Colonic mucosa (tissue), 4 donors: ENCODE results near the gene ARFIP1. TPM values are rescaled to one million over a fixed set of nuclear protein-coding genes. Genes with fewer than 3 reads are reported as not detected.

Experiments
- DNase-seq: peaks from one replicate; pipeline ENCODE4 v3.0.0-alpha.2; 2020
- H3K27ac ChIP-seq: fragments of 200-600 bp; one replicate; pipeline ENCODE4 v1.8.0; 2021
- H3K27me3 ChIP-seq: fragments of 200-600 bp; one replicate; pipeline ENCODE4 v1.8.0; 2021
- H3K36me3 ChIP-seq: fragments of 200-600 bp; one replicate; pipeline ENCODE4 v1.8.0; 2021
- H3K4me1 ChIP-seq: fragments of 200-600 bp; one replicate; pipeline ENCODE4 v1.8.0; 2021; ENCODE audit warnings: mild to moderate bottlenecking
- H3K4me3 ChIP-seq: fragments of 200-600 bp; one replicate; pipeline ENCODE4 v1.8.0; 2021
- H3K9ac ChIP-seq, 2 donors: one replicate each; pipeline ENCODE4 v1.7.0; 2013; ENCODE audit warnings: control low read depth in 2 of 2, low read depth in 2 of 2, low read length in 2 of 2
- H3K9me3 ChIP-seq: fragments of 200-600 bp; one replicate; pipeline ENCODE4 v1.8.0; 2021
- CTCF ChIP-seq: fragments of 200-600 bp; IDR thresholded peaks from one replicate; pipeline ENCODE4 v1.8.0; 2022; ENCODE audit warnings: antibody characterized with exemption, mild to moderate bottlenecking
- intact Hi-C: fragments of 100-400 bp; cut with DNase I; formaldehyde crosslinking; loops from one replicate; pipeline ENCODE4 v1.14.1; 2022
- total RNA-seq, 2 donors: library from RNA; stranded (reverse); fragmentation: NEBNext Ultra II Directional in 1 of 2; extraction: Animal tissue kit (Norgen Biotek cat#: 25700) in 1 of 2; gene quantifications; one replicate each; pipeline ENCODE4 v1.2.1, GENCODE V29; 2021
- donor health status: healthy.
- donor health status: DM: no; HTN: no; CAD: no.
- donor health status: DM: no; HTN: no; CAD: no.

The ARFIP1 gene
- total RNA-seq = 10 to 100 TPM; 55.9 to 74.1 TPM

DNA sequence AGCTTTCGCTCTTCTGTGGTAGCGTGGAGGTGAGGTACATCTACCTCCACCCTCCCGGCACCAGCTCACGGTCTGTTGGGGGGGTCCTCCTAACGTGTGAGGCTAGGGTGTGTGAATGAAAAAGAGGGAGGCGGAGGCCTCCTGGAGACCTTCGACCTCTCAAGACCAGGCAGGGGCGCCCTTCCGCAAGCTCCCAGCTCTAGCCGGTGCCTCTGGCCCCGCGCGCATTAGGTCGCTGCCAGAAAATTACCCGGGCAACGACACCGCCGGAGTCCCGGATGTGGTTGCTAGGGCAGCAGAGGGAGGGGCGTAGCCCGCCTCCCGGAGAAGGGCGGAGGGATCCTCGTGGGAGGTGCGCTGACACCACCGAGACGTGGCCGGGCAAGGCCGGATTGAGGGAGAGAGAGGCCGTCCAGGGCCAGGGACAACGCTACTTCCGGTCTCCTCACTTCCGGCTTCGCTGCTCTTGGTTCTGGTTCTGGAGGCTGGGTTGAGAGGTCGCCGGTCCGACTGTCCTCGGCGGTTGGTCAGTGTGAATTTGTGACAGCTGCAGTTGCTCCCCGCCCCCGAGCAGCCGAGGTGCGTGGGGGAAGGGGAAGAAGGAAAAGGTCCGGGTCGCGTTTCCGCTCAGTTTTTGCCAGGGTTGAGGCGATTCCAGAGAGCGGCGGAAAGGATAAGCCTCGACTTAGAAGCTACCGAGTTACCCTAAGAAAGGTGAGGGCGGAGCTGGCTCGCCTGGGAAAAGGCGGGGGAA lies at the start of gene ARFIP1, which contains the start of gene TIGD4:
ARFIP1 (plus strand) TSS at position 442 of the 754 bp plus-strand sequence. CDS start 49,680 bp downstream, outside the sequence.
TIGD4 (minus strand) TSS at position 218 of the 754 bp plus-strand sequence. CDS start 8,726 bp downstream, outside the sequence.
- H3K9me3 ChIP-seq = no peaks in the 10 kb centered on the region
- no peak for TF ChIP-seq CTCF
- H3K4me3 ChIP-seq = peak within 1 kb of the TSS; percentile 64
- intact Hi-C loops = loop anchor here (5.0 kb wide), 1 partner anchor 303 kb away; no protein-coding TSS in a partner anchor
- H3K27ac ChIP-seq = peak within 1 kb of the TSS; percentile 92
- H3K9ac ChIP-seq = peak within 1 kb of the TSS; percentile 75 to 99
- H3K36me3 ChIP-seq = no peaks in the 10 kb centered on the region
- peak; percentile 99 for DNase-seq
- H3K27me3 ChIP-seq = no peaks in the 10 kb centered on the region
- peaks cover 7% of the 10 kb centered on the region for H3K4me1 ChIP-seq

DNA sequence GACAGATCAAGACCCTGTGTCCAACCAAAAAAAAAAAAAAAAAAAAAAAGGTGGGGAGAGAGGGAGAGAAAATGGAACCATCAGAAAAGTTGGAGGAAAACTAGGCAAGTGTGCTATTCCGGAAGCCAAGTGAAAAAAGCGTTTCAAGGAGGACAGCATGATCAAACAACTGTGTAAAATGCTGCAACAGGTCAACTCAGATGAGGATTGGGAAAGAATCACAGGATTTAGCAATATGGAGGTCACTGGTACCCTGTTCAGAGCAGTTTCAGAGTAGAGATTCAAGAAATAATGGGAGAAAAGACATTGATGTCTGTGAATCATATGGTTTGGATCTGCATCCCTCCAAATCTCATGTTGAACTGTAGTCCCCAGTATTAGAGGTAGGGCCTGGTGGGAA lies 47.8 kb upstream of the ARFIP1 start:
- no peak for TF ChIP-seq CTCF
- Histone ChIP-seq H3K36me3 (no peaks in the 10 kb centered on the region), H3K27ac (no peak overlapping the region), H3K27me3 (no peaks in the 10 kb centered on the region), H3K4me1 (no peaks in the 10 kb centered on the region), H3K4me3 (no peak overlapping the region), H3K9me3 (no peaks in the 10 kb centered on the region), H3K9ac (no peak overlapping the region)
- DNase-seq = no peak
- intact Hi-C loops = loop anchor here (5.0 kb wide), 1 partner anchor 85 kb away; no protein-coding TSS in a partner anchor

DNA sequence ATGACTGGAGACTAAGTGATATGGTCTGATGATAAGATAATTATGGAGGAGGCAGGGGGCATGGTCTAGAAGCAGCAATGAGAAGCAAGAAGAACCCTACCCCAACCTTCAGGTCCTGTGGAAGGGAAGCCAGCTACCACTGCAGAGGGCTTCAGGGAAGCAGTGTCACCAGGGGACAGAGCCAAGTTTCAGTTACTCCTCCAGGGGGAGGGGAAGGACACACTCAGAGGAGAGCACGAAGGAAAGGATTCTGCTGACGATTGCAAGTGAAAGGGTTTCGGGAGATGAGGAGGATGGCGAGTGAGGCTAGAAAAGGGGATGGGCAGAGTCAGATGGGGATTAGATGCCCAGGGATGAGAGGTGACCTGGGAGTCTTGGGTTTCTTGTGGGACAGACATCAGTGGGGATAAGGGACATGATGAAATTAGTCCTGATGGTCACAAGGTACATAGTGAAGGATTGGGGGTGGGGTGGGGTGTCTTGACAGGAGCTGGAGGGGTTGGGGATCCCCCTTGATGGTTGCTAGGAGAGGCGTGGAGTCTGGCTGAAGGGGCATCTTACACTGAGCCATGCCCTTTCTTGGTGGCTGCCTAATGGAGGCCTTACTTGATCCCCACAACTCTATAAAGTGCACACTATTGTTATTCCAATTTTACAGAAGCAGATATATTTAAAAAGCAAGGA lies 45.6 kb upstream of the ARFIP1 start:
- H3K36me3 ChIP-seq = no peaks in the 10 kb centered on the region
- H3K27me3 ChIP-seq = no peaks in the 10 kb centered on the region
- H3K9me3 ChIP-seq = no peaks in the 10 kb centered on the region
- no peak overlapping the region for H3K4me3 ChIP-seq
- DNase-seq = no peak
- no peaks in the 10 kb centered on the region for H3K4me1 ChIP-seq
- no peak overlapping the region for H3K9ac ChIP-seq
- H3K27ac ChIP-seq = no peak overlapping the region
- TF ChIP-seq CTCF = no peak
- intact Hi-C loops = loop anchor here (5.0 kb wide), 1 partner anchor 87 kb away; no protein-coding TSS in a partner anchor

- DNase-seq = no peak
- no peaks in the 10 kb centered on the region for H3K4me1 ChIP-seq
- H3K9ac ChIP-seq = no peak overlapping the region
- no peaks in the 10 kb centered on the region for H3K36me3 ChIP-seq
- no peak overlapping the region for H3K27ac ChIP-seq
- intact Hi-C loops = loop anchor here (5.0 kb wide), 3 partner anchors 87 to 327 kb away; no protein-coding TSS in a partner anchor
- TF ChIP-seq CTCF = no peak
- H3K27me3 ChIP-seq = no peaks in the 10 kb centered on the region
- no peaks in the 10 kb centered on the region for H3K9me3 ChIP-seq
- H3K4me3 ChIP-seq = no peak overlapping the region
Observed at GRCh38 chr4:152734699-152735050, 45.1 kb upstream of the ARFIP1 start.

DNA sequence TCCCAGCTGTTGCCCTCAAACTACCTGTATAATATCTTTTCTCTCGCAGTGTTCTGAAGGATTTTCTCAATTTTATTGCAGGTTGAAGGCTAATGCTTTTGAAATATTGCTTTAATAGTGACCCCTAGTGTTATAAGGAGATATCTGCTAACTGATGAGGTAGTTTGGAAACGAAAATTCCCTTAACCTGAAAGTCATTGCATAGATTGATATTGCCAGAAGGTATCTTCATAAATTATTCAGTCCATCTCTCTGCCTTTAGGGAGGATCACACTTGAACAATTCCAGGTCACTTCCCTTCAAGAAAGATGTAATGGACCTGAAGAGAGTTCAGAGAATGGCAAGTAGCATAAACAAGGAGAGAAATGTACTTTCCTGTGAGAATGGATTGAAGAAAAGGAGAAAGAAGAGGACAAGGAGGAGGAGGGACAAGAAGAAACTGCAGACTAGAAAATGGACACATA lies 44.3 kb upstream of the ARFIP1 start:
- TF ChIP-seq CTCF = peak; percentile 54
- H3K27ac ChIP-seq = no peak overlapping the region
- intact Hi-C loops = loop anchor here (5.0 kb wide), 2 partner anchors 233 to 328 kb away; no protein-coding TSS in a partner anchor
- H3K27me3 ChIP-seq = no peaks in the 10 kb centered on the region
- H3K4me1 ChIP-seq = no peaks in the 10 kb centered on the region
- H3K4me3 ChIP-seq = no peak overlapping the region
- H3K36me3 ChIP-seq = no peaks in the 10 kb centered on the region
- no peaks in the 10 kb centered on the region for H3K9me3 ChIP-seq
- H3K9ac ChIP-seq = no peak overlapping the region
- DNase-seq = no peak
